ENCODE measurements around the gene C17orf67. TPM values are rescaled to one million over a fixed set of nuclear protein-coding genes. Genes with fewer than 3 reads are reported as not detected.

Gene C17orf67
- total RNA-seq, 3 donors from 2014 or later: 0.48 to 2.3 (median 2.0) TPM

DNA sequence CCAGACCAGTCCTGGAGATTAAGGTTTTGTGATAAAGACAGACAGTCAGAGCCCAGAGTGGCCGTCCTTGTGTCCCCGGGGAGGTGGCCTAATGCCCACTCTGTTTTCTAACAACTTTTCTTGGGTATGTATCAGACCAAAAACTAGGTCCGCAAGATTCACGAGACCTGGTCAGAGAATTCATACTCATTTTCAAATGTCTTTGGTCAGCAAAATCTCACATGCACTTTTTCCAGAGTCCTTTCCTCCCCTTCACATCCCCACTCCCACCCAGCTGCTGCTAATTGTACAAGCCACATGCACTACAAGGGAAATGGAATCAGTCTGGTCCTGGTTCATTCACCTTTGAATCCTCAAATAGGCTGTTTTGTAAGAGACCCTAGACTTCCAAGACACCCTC is 61.7 kb downstream of the C17orf67 start:
- no peak overlapping the region for H3K27ac ChIP-seq
- no peak overlapping the region for H3K4me3 ChIP-seq
- no peaks in the 10 kb centered on the region for H3K27me3 ChIP-seq
- DNase-seq (ENCODE audit: low spot score in 2 of 2): no peak
- no peak for TF ChIP-seq POLR2AphosphoS5 (IDR thresholded peaks at IDR 0.05)
- TF ChIP-seq, protein P1, sequence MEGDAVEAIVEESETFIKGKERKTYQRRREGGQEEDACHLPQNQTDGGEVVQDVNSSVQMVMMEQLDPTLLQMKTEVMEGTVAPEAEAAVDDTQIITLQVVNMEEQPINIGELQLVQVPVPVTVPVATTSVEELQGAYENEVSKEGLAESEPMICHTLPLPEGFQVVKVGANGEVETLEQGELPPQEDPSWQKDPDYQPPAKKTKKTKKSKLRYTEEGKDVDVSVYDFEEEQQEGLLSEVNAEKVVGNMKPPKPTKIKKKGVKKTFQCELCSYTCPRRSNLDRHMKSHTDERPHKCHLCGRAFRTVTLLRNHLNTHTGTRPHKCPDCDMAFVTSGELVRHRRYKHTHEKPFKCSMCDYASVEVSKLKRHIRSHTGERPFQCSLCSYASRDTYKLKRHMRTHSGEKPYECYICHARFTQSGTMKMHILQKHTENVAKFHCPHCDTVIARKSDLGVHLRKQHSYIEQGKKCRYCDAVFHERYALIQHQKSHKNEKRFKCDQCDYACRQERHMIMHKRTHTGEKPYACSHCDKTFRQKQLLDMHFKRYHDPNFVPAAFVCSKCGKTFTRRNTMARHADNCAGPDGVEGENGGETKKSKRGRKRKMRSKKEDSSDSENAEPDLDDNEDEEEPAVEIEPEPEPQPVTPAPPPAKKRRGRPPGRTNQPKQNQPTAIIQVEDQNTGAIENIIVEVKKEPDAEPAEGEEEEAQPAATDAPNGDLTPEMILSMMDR (IDR thresholded peaks at IDR 0.05): no peak
- intact Hi-C loops (cut with DNase I; ENCODE audit: low total_unique reads): no loop called here
- no peaks in the 10 kb centered on the region for H3K36me3 ChIP-seq
- H3K4me1 ChIP-seq: no peaks in the 10 kb centered on the region
- H3K9me3 ChIP-seq: no peaks in the 10 kb centered on the region

DNA sequence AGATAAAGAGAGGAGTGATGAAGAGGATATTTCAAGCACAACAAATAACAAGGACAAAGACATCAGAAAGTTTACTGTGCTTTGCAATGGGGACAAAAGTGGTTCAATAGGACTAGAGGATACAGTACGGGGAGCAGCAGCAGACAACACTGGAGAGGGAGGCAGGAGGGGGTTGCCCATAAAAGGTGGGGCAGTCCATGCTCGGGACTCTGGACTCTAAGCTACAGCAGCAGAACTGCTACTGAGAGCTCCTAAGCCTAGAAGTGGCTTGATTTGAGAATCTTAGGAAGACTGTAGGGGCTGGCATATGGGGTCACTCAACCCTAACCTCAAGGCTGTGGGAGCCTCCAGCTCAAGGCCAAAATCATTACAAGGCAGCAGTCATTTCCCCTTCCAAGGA is 62.2 kb downstream of the C17orf67 start:
- TF ChIP-seq, protein P1 (IDR thresholded peaks at IDR 0.05): no peak
- TF ChIP-seq POLR2AphosphoS5 (IDR thresholded peaks at IDR 0.05) (no peak), POLR2A (IDR thresholded peaks at IDR 0.05) (no peak)
- Histone ChIP-seq H3K4me3 (no peak overlapping the region), H3K4me1 (no peaks in the 10 kb centered on the region), H3K9me3 (no peaks in the 10 kb centered on the region), H3K27me3 (no peaks in the 10 kb centered on the region), H3K36me3 (no peaks in the 10 kb centered on the region), H3K27ac (no peak overlapping the region)
- no peak for DNase-seq (ENCODE audit: low spot score in 2 of 2)
- intact Hi-C loops (cut with DNase I; ENCODE audit: low total_unique reads): no loop called here

DNA sequence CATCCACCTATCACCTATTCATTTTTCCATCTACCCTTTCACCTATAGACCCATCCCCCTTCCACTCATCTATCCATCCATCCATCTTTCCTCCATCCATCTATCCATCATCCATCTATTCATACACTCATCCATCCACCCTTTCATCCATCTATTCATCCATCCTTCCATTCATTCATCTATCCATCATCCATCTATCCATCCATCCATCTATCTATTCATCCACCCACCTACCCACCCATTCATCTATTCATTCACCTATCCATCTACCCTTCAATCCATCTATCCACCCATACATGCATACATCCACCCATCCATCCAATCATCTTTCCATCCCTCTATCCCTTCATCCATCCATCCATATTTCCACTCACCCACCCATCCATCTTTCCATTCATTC is 63.3 kb downstream of the C17orf67 start:
- Histone ChIP-seq H3K4me1 (no peaks in the 10 kb centered on the region), H3K27ac (no peak overlapping the region), H3K36me3 (no peaks in the 10 kb centered on the region), H3K27me3 (no peaks in the 10 kb centered on the region), H3K9me3 (no peaks in the 10 kb centered on the region), H3K4me3 (no peak overlapping the region)
- TF ChIP-seq, protein P1 (IDR thresholded peaks at IDR 0.05): no peak
- TF ChIP-seq POLR2A (IDR thresholded peaks at IDR 0.05) (no peak), POLR2AphosphoS5 (IDR thresholded peaks at IDR 0.05) (no peak)
- intact Hi-C loops (cut with DNase I; ENCODE audit: low total_unique reads): no loop called here
- DNase-seq (ENCODE audit: low spot score in 2 of 2): no peak

DNA sequence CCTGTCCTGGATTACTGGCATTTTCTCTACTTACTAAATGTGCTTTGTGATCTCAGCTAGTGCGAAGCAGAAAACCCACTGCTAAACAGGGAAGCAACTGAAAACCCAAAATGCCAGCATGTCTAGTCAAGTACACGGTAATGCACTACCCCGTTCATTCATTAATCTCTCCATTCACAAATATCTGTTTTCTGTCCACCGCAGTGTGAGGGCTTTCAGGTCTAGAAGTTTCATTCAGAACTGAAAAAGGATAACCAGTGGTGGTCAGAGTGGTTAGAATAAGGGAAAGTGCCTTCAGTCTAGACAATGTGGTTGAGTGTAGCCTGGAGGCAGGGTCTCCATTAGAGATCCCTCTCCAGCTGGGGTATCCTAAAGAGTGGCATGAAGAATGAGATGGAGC is 68.3 kb downstream of the C17orf67 start:
- Histone ChIP-seq H3K36me3 (no peaks in the 10 kb centered on the region), H3K27me3 (no peaks in the 10 kb centered on the region), H3K9me3 (no peaks in the 10 kb centered on the region), H3K27ac (no peak overlapping the region), H3K4me1 (no peaks in the 10 kb centered on the region), H3K4me3 (no peak overlapping the region)
- no peak for DNase-seq (ENCODE audit: low spot score in 2 of 2)
- no peak for TF ChIP-seq POLR2A (IDR thresholded peaks at IDR 0.05)
- TF ChIP-seq, protein P1 (IDR thresholded peaks at IDR 0.05): no peak
- no peak for TF ChIP-seq POLR2AphosphoS5 (IDR thresholded peaks at IDR 0.05)
- intact Hi-C loops (cut with DNase I; ENCODE audit: low total_unique reads): no loop called here

DNA sequence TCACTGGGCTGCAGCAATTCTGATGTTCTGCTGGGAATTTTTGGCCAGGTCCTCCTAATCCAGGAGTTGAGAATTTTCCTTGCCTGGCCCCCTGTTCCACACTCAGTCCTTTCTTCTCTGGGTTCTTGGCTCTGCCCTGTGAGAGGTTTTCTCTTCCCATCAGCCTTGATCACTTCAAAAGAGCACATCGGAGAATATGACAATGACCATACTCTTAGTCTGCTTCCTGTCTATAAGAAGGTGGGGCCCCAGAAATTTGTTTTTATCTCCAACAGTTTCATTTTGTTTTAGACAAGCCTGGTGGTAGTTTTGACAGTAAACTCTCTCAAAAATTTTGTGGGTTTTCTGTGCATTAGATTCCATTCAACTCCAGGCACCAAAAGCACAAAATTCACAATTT is 70.7 kb downstream of the C17orf67 start:
- intact Hi-C loops (cut with DNase I; ENCODE audit: low total_unique reads): no loop called here
- no peaks in the 10 kb centered on the region for H3K9me3 ChIP-seq
- no peak overlapping the region for H3K4me3 ChIP-seq
- no peaks in the 10 kb centered on the region for H3K36me3 ChIP-seq
- no peaks in the 10 kb centered on the region for H3K27me3 ChIP-seq
- DNase-seq (ENCODE audit: low spot score in 2 of 2): no peak
- H3K4me1 ChIP-seq: no peaks in the 10 kb centered on the region
- no peak overlapping the region for H3K27ac ChIP-seq
- TF ChIP-seq, protein P1 (IDR thresholded peaks at IDR 0.05): no peak
- TF ChIP-seq POLR2AphosphoS5 (IDR thresholded peaks at IDR 0.05) (no peak), POLR2A (IDR thresholded peaks at IDR 0.05) (no peak)
